ENCODE data around the gene VWA1.

The VWA1 gene

DNA sequence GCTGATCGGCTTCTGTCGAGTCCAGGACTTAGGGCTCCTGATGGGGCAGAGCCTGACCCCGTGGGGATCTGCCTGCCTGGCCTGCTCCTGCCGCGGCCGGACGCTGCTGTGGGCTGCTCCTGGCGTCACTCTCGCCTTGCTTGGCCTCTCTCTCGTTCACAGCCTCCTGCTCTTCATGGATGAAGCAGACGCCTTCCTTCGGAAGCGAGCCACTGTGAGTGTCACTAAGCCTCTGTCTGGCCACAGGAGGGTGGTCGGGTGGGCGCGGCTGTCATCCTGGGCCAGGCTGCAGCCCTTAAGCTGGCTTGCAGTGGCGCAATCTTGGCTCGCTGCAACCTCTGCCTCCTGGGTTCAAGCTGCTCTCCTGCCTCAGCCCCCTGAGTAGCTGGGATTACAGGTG lies 52.2 kb downstream of the VWA1 start:
- Histone ChIP-seq H3K4me3 (ENCODE audit: control insufficient read depth in 1 of 7, extremely low read depth in 1 of 7, insufficient read depth in 4 of 7, low read depth in 2 of 7, low read length in 6 of 7) (no peak overlapping the region), H3K27ac (ENCODE audit: insufficient read depth in 1 of 2, low read depth in 1 of 2, low read length in 2 of 2, poor library complexity in 1 of 2, severe bottlenecking in 2 of 2) (no peak overlapping the region), H3K9me3 (ENCODE audit: control extremely low read depth in 1 of 5, control insufficient read depth in 4 of 5, insufficient read depth in 2 of 5, low read depth in 1 of 5, low read length in 4 of 5) (peaks cover 0 to 14% (median 13%) of the 10 kb centered on the region in 5 experiments), H3K4me1 (ENCODE audit: control extremely low read depth in 1 of 4, control insufficient read depth in 4 of 4, insufficient read depth in 4 of 4, low read length in 3 of 4) (no peaks in the 10 kb centered on the region), H3K27me3 (replicated peaks in 2 of 5; ENCODE audit: control insufficient read depth in 4 of 5, insufficient read depth in 5 of 5, low read length in 4 of 5) (no peaks in the 10 kb centered on the region), H3K36me3 (ENCODE audit: control insufficient read depth in 4 of 4, insufficient read depth in 4 of 4, low read length in 3 of 4) (peaks cover 2 to 75% (median 55%) of the 10 kb centered on the region in 4 experiments)
- POLR2A ChIA-PET: no interaction called here
- WGBS (ENCODE audit: insufficient coverage): 98% methylated on average over 18 of the region's 18 CpGs
- DNase-seq: no peak
- CTCF ChIA-PET: no interaction called here

DNA sequence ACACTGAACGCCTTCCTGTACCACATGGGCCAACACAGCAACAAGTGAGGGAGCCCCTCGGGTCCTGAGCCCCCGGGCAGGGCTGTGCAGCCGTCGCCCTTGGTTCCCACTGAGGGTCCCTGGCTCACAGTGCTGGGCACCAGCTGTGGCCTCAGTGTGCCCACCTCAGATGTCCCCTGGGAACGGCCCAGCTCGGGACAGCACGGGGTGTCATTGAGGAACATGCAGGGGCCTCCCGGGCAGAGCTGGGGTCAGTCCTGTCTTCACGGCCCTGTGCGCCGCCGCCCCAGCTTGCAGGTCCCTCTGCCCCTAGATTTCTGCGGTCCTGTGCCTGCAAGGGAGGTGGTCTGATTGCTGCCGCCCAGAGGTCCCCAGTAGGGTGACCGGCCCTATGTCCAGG lies 53.7 kb downstream of the VWA1 start:
- POLR2A ChIA-PET: no interaction called here
- H3K36me3 ChIP-seq (ENCODE audit: control insufficient read depth in 4 of 4, insufficient read depth in 4 of 4, low read length in 3 of 4): peaks cover 0 to 72% (median 51%) of the 10 kb centered on the region in 4 experiments

GRCh38 chr1:1489861-1490260 lies 54.4 kb downstream of the VWA1 start:
- Histone ChIP-seq H3K27ac (ENCODE audit: insufficient read depth in 1 of 2, low read depth in 1 of 2, low read length in 2 of 2, poor library complexity in 1 of 2, severe bottlenecking in 2 of 2) (no peak overlapping the region), H3K27me3 (replicated peaks in 2 of 5; ENCODE audit: control insufficient read depth in 4 of 5, insufficient read depth in 5 of 5, low read length in 4 of 5) (no peaks in the 10 kb centered on the region), H3K4me1 (ENCODE audit: control extremely low read depth in 1 of 4, control insufficient read depth in 4 of 4, insufficient read depth in 4 of 4, low read length in 3 of 4) (no peaks in the 10 kb centered on the region), H3K9me3 (ENCODE audit: control extremely low read depth in 1 of 5, control insufficient read depth in 4 of 5, insufficient read depth in 2 of 5, low read depth in 1 of 5, low read length in 4 of 5) (peaks cover 0 to 23% (median 17%) of the 10 kb centered on the region in 5 experiments), H3K36me3 (ENCODE audit: control insufficient read depth in 4 of 4, insufficient read depth in 4 of 4, low read length in 3 of 4) (peaks cover 0 to 71% (median 52%) of the 10 kb centered on the region in 4 experiments), H3K4me3 (ENCODE audit: control insufficient read depth in 1 of 7, extremely low read depth in 1 of 7, insufficient read depth in 4 of 7, low read depth in 2 of 7, low read length in 6 of 7) (no peak overlapping the region)
- WGBS (ENCODE audit: insufficient coverage): 96% methylated on average over 19 of the region's 19 CpGs
- no peak for DNase-seq
- ChIA-PET POLR2A (no interaction called here), CTCF (interaction anchor here (1.4 kb wide), 1 partner anchor 15 kb away, joined by 4 read pairs; no protein-coding TSS in a partner anchor)

More for the DNA sequence above, 53.7 kb downstream of the VWA1 start:
- Histone ChIP-seq H3K27ac (ENCODE audit: insufficient read depth in 1 of 2, low read depth in 1 of 2, low read length in 2 of 2, poor library complexity in 1 of 2, severe bottlenecking in 2 of 2) (no peak overlapping the region), H3K27me3 (replicated peaks in 2 of 5; ENCODE audit: control insufficient read depth in 4 of 5, insufficient read depth in 5 of 5, low read length in 4 of 5) (no peaks in the 10 kb centered on the region), H3K4me1 (ENCODE audit: control extremely low read depth in 1 of 4, control insufficient read depth in 4 of 4, insufficient read depth in 4 of 4, low read length in 3 of 4) (no peaks in the 10 kb centered on the region), H3K4me3 (ENCODE audit: control insufficient read depth in 1 of 7, extremely low read depth in 1 of 7, insufficient read depth in 4 of 7, low read depth in 2 of 7, low read length in 6 of 7) (no peak overlapping the region), H3K9me3 (ENCODE audit: control extremely low read depth in 1 of 5, control insufficient read depth in 4 of 5, insufficient read depth in 2 of 5, low read depth in 1 of 5, low read length in 4 of 5) (peaks cover 0 to 23% (median 17%) of the 10 kb centered on the region in 5 experiments)
- CTCF ChIA-PET: interaction anchor here (1.2 kb wide), 1 partner anchor 16 kb away, joined by 5 read pairs; no protein-coding TSS in a partner anchor
- 98% methylated on average over 15 of the region's 16 CpGs for WGBS (ENCODE audit: insufficient coverage)
- no peak for DNase-seq

DNA sequence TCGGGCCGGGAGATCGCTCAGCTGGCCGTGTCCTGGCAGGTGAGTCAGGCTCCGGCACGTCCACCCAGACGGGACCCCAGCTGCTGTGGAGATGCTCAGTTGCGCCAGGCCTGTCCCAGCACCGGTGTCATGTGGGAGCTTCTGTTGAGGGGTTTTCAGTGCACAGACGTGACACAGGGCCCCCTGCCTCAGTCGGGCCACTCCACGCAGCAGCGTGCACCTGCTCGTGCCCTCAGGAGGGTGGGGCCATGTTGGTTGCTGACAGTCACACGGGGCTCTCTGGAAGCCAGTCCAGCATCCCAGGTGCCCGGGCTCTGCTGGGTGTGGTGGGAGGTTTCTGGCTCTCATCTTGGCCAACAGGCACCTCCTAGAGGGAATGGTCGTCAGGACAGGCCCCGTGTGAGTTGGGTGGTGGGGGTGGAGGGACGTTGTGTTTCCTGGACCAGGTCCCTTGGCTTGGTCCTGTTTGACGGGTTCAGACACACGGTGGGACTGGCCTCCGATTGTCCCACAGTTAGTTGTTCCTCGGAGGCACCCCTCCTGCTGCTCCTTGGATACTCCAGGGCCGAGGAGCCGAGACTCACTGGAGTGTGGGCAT lies 55.2 kb downstream of the VWA1 start:
- no peak for DNase-seq
- Histone ChIP-seq H3K4me3 (ENCODE audit: control insufficient read depth in 1 of 7, extremely low read depth in 1 of 7, insufficient read depth in 4 of 7, low read depth in 2 of 7, low read length in 6 of 7) (no peak overlapping the region), H3K36me3 (ENCODE audit: control insufficient read depth in 4 of 4, insufficient read depth in 4 of 4, low read length in 3 of 4) (peaks cover 4 to 78% (median 54%) of the 10 kb centered on the region in 4 experiments), H3K27me3 (replicated peaks in 2 of 5; ENCODE audit: control insufficient read depth in 4 of 5, insufficient read depth in 5 of 5, low read length in 4 of 5) (no peaks in the 10 kb centered on the region), H3K9me3 (ENCODE audit: control extremely low read depth in 1 of 5, control insufficient read depth in 4 of 5, insufficient read depth in 2 of 5, low read depth in 1 of 5, low read length in 4 of 5) (peaks cover 0 to 23% (median 17%) of the 10 kb centered on the region in 5 experiments), H3K4me1 (ENCODE audit: control extremely low read depth in 1 of 4, control insufficient read depth in 4 of 4, insufficient read depth in 4 of 4, low read length in 3 of 4) (no peaks in the 10 kb centered on the region), H3K27ac (ENCODE audit: insufficient read depth in 1 of 2, low read depth in 1 of 2, low read length in 2 of 2, poor library complexity in 1 of 2, severe bottlenecking in 2 of 2) (no peak overlapping the region)
- ChIA-PET CTCF (interaction anchor here (1.4 kb wide), 1 partner anchor 14 kb away, joined by 4 read pairs; no protein-coding TSS in a partner anchor), POLR2A (no interaction called here)
- WGBS (ENCODE audit: insufficient coverage): 100% methylated on average over 10 of the region's 25 CpGs

GRCh38 chr1:1491601-1492000 lies 56.1 kb downstream of the VWA1 start:
- Histone ChIP-seq H3K27me3 (replicated peaks in 2 of 5; ENCODE audit: control insufficient read depth in 4 of 5, insufficient read depth in 5 of 5, low read length in 4 of 5) (no peaks in the 10 kb centered on the region), H3K4me3 (ENCODE audit: control insufficient read depth in 1 of 7, extremely low read depth in 1 of 7, insufficient read depth in 4 of 7, low read depth in 2 of 7, low read length in 6 of 7) (no peak overlapping the region), H3K4me1 (ENCODE audit: control extremely low read depth in 1 of 4, control insufficient read depth in 4 of 4, insufficient read depth in 4 of 4, low read length in 3 of 4) (no peaks in the 10 kb centered on the region), H3K27ac (ENCODE audit: insufficient read depth in 1 of 2, low read depth in 1 of 2, low read length in 2 of 2, poor library complexity in 1 of 2, severe bottlenecking in 2 of 2) (no peak overlapping the region), H3K9me3 (ENCODE audit: control extremely low read depth in 1 of 5, control insufficient read depth in 4 of 5, insufficient read depth in 2 of 5, low read depth in 1 of 5, low read length in 4 of 5) (peaks cover 0 to 23% (median 17%) of the 10 kb centered on the region in 5 experiments), H3K36me3 (ENCODE audit: control insufficient read depth in 4 of 4, insufficient read depth in 4 of 4, low read length in 3 of 4) (peaks cover 4 to 78% (median 54%) of the 10 kb centered on the region in 4 experiments)
- no peak for DNase-seq
- CTCF ChIA-PET: interaction anchor here (1.9 kb wide), 1 partner anchor 13 kb away, joined by 8 read pairs; no protein-coding TSS in a partner anchor
- POLR2A ChIA-PET: no interaction called here
- 95% methylated on average over 10 of the region's 10 CpGs for WGBS (ENCODE audit: insufficient coverage)

Data from common myeloid progenitor, CD34-positive (primary cell).